ENCODE results near the gene ADAMTS19. TPM values are rescaled to one million over a fixed set of nuclear protein-coding genes. Genes with fewer than 3 reads are reported as not detected.

ADAMTS19 gene
- total RNA-seq, 1 experiment from 2014 or later = not detected

DNA sequence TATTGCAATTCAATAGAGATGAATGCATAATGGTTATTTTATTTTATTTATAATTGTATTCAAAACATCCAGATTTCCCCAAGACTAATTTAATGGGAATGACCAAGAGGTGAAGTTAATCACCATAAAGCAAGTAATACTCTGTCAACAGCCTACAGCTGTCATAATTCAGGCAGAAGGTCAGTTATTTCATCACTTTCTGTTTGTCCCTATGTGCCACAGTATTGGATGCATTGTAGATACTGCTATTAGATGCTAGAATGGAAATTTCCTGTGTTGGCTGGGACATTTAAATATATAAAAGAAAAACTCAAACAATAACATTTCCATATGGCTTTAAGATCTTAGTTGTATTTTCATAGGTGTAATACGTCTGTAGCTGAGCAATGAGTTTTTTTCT lies 231.1 kb downstream of the ADAMTS19 start:
- Mint-ChIP-seq H3K27ac (ENCODE audit: unreplicated experiment) (no peak overlapping the region), H3K27me3 (ENCODE audit: unreplicated experiment) (no peaks in the 10 kb centered on the region), H3K9me3 (ENCODE audit: low read depth, unreplicated experiment) (peaks cover 3% of the 10 kb centered on the region), H3K4me1 (ENCODE audit: low read depth, unreplicated experiment) (no peaks in the 10 kb centered on the region), H3K4me3 (ENCODE audit: low read depth, unreplicated experiment) (no peak overlapping the region), H3K36me3 (ENCODE audit: insufficient read depth, unreplicated experiment) (no peaks in the 10 kb centered on the region)
- TF ChIP-seq, protein P1, sequence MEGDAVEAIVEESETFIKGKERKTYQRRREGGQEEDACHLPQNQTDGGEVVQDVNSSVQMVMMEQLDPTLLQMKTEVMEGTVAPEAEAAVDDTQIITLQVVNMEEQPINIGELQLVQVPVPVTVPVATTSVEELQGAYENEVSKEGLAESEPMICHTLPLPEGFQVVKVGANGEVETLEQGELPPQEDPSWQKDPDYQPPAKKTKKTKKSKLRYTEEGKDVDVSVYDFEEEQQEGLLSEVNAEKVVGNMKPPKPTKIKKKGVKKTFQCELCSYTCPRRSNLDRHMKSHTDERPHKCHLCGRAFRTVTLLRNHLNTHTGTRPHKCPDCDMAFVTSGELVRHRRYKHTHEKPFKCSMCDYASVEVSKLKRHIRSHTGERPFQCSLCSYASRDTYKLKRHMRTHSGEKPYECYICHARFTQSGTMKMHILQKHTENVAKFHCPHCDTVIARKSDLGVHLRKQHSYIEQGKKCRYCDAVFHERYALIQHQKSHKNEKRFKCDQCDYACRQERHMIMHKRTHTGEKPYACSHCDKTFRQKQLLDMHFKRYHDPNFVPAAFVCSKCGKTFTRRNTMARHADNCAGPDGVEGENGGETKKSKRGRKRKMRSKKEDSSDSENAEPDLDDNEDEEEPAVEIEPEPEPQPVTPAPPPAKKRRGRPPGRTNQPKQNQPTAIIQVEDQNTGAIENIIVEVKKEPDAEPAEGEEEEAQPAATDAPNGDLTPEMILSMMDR (IDR thresholded peaks at IDR 0.05; ENCODE audit: unreplicated experiment) = no peak
- no TSS peak for BruUV-seq (replicated peaks)
- intact Hi-C loops (cut with micrococcal nuclease; ENCODE audit: unreplicated experiment) = no loop called here
- DNase-seq = no peak
- CTCF ChIA-PET = no interaction called here

DNA sequence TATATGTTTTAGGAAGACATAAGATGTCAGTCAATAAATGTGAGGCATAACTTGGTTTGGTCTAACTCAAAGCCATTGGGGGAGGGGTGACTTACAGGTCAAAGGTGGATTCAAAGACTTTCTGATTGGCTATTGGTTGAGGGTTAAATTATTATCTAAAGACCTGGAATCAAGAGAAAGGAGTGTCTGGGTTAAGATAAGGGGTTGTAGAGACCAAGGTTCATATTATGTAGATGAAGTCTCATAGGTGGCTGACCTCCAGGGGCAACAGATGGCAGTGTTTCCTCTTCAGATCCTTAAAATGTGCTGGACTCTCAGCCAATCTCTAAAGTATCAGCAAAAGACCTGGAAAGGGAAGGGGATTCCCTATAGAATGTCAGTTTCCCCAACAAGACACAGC lies 236.5 kb downstream of the ADAMTS19 start:
- Mint-ChIP-seq H3K9me3 (ENCODE audit: low read depth, unreplicated experiment) (peaks cover 3% of the 10 kb centered on the region), H3K4me3 (ENCODE audit: low read depth, unreplicated experiment) (no peak overlapping the region), H3K27ac (ENCODE audit: unreplicated experiment) (no peak overlapping the region), H3K27me3 (ENCODE audit: unreplicated experiment) (no peaks in the 10 kb centered on the region), H3K36me3 (ENCODE audit: insufficient read depth, unreplicated experiment) (no peaks in the 10 kb centered on the region), H3K4me1 (ENCODE audit: low read depth, unreplicated experiment) (no peaks in the 10 kb centered on the region)
- no peak for DNase-seq
- intact Hi-C loops (cut with micrococcal nuclease; ENCODE audit: unreplicated experiment) = no loop called here
- CTCF ChIA-PET = no interaction called here
- BruUV-seq (replicated peaks) = no TSS peak
- TF ChIP-seq, protein P1 (IDR thresholded peaks at IDR 0.05; ENCODE audit: unreplicated experiment) = no peak

DNA sequence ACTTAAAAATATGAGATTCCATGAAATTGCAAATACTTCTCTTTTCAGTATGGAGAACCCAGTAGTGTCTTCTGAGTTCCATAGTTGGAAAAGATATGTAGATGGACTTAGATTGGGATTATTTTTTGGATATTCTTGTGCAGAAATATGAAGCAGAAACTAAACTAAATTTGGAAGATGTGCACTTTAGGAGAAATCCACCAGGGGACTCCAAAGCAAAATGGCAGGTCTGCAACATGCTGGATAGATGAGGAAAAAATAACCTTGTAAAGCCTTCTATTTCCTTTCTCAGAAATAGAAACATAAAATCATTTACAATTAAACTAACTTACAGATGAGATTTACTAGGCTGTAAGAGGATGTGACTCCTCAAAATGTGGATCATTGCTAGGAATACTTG lies 238.6 kb downstream of the ADAMTS19 start:
- CTCF ChIA-PET = no interaction called here
- Mint-ChIP-seq H3K4me3 (ENCODE audit: low read depth, unreplicated experiment) (no peak overlapping the region), H3K27me3 (ENCODE audit: unreplicated experiment) (no peaks in the 10 kb centered on the region), H3K4me1 (ENCODE audit: low read depth, unreplicated experiment) (no peaks in the 10 kb centered on the region), H3K36me3 (ENCODE audit: insufficient read depth, unreplicated experiment) (no peaks in the 10 kb centered on the region), H3K9me3 (ENCODE audit: low read depth, unreplicated experiment) (no peaks in the 10 kb centered on the region), H3K27ac (ENCODE audit: unreplicated experiment) (no peak overlapping the region)
- no peak for DNase-seq
- intact Hi-C loops (cut with micrococcal nuclease; ENCODE audit: unreplicated experiment) = no loop called here
- TF ChIP-seq, protein P1 (IDR thresholded peaks at IDR 0.05; ENCODE audit: unreplicated experiment) = no peak
- BruUV-seq (replicated peaks) = no TSS peak

DNA sequence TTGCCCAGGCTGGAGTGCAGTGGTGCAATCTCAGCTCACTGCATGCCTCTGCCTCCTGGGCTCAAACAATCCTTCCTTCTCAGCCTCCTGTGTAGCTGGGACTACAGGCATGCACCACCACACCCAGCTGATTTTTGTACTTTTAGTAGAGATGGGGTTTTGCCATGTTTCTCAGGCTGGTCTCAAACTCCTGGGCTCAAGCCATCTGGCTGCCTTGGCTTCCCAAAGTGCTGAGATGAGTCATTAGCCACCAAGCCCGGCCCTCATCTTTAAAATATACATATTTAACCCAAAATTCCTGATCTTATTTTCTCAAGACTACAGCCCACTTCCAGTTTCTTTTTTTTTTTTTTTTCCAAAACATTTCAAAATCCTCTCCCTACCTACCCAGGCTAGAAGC lies 256.1 kb downstream of the ADAMTS19 start:
- CTCF ChIA-PET = interaction anchor here (1.2 kb wide), 1 partner anchor 22 kb away, joined by 3 read pairs; no protein-coding TSS in a partner anchor
- no peak for DNase-seq
- Mint-ChIP-seq H3K9me3 (ENCODE audit: low read depth, unreplicated experiment) (no peaks in the 10 kb centered on the region), H3K36me3 (ENCODE audit: insufficient read depth, unreplicated experiment) (no peaks in the 10 kb centered on the region), H3K27ac (ENCODE audit: unreplicated experiment) (no peak overlapping the region), H3K27me3 (ENCODE audit: unreplicated experiment) (no peaks in the 10 kb centered on the region), H3K4me3 (ENCODE audit: low read depth, unreplicated experiment) (no peak overlapping the region), H3K4me1 (ENCODE audit: low read depth, unreplicated experiment) (peaks cover 6% of the 10 kb centered on the region)
- no TSS peak for BruUV-seq (replicated peaks)
- intact Hi-C loops (cut with micrococcal nuclease; ENCODE audit: unreplicated experiment) = no loop called here
- TF ChIP-seq, protein P1 (IDR thresholded peaks at IDR 0.05; ENCODE audit: unreplicated experiment) = no peak

Measured in Calu3 (cell line).